COLO668 (cell line): Measurements from ENCODE around the gene CMIP.
"Not testable (repeated sequence)": the region's sequence is repeated elsewhere in the genome, so short reads cannot be mapped to it uniquely, and the experiment has no call there.

Experiments
- DNase-seq: peaks from one replicate; lab custom pipeline; 2025; ENCODE audit not compliant: unreplicated experiment; lab: John Stamatoyannopoulos, UW

CMIP gene

DNA sequence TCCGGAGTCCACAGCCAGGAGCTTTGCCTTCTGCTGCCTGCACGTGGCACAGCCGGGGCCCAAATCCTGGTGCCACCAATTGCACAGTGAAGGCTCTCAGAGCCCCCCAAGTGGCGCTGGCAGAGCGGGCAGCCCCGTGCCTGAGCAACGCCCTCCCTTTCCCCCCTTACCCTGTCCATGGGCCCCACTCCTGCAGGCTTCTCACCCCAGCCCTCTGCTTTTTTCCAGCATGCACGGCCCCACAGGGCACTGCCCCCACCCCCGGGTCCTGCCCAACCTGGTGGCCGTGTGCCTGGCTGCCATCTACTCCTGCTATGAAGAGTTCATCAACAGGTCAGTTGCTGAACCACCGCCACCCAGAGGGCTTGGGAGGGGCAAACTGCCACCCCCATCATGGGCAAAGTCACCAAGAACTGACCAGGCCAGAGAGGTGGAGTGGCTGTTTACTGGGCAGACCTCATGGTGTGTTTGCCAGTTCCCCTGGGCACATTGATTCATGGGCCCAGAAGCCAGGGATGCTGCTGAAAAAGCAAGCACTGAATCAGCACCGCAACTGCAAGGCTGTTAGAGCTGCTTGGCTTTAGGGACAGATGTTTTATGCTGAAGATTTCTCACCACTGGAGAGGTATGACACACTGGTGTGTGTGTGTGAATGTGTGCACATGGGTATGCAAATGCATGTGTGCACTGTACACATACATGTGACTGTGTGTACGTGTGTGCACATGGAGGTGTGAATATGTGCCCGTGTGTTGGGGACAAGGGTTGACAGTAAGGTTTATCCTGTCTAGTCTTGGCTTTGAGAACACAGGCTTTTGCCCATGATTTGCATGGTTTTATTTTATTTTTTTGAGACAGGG lies 227.4 kb downstream of the CMIP start:
- no peak for DNase-seq

DNA sequence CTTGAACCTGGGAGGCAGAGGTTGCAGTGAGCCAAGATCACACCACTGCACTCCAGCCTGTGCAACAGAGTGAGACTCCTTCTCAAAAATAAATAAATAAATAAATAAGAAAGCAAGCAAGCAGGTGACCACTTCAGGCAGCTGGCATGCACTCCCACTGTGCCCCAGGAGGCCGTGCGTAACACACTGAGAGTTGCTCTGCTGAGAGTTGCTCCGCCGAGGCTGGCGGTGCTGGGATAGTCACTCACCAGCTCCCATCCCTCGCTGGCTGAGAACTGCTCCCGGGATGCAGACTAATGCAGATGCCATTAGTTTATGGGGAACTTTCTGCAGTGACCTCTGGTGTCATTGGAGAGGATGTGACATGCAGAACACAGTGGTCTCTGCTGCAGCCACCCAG lies 228.8 kb downstream of the CMIP start:
- DNase-seq, result no peak

DNA sequence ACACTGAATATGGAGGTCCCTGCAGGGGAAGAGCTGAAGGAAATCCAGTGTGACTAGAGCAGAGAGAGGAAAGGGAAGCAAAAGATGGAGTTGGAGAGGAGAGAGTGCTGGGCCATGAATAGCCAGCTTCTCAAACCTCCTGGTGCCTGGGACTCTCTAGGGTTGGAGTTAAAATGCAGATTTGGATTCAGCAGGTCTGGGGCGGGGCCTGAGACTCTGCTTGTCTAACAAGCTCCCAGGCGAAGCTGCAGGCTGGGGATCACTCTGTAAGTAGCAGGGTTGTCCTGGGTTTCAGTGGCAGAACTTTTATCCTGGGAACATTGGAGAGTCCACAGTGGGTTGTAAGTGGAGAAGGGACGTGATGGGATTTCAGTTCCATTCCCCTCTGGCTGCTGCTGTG lies 231.1 kb downstream of the CMIP start:
- DNase-seq, result no peak

DNA sequence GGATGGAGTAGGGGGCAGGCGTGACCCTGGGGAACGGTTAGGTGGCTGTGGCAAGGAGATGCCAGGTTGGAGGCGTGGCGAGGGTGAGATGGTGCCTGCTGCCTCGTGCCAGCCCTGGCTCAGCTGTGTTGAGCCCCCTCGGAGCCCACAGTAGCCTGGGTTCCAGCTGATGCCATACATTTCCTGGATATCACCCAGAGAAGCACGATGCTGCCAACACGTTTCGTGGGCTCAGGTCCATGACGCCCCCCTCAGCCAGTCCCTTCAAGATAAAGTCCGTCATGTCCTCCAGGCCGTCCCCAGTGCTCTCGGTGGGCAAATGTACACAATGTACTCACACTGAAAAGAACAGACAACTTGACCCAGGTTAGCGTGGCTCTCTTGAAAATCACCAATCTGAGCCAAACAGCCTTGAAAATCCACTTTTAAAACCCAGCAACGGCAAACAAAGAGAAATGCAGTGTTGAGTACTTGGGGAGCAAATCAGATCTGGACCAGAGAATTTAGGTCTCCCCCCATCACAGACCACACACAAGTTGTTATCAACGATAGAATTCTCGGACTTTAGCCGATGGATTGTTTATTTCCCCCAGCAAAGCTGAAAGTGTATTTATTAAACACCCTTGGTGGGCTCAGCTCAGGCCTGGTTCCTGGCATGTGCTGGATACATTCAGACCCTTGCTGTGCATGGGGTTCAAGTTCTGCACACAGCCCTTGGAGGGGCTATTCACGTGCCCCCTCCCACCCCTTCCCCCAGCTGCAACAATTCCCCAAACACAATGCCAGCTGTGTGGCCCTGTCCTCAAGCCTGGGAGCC lies 231.7 kb downstream of the CMIP start:
- DNase-seq, result no peak

DNA sequence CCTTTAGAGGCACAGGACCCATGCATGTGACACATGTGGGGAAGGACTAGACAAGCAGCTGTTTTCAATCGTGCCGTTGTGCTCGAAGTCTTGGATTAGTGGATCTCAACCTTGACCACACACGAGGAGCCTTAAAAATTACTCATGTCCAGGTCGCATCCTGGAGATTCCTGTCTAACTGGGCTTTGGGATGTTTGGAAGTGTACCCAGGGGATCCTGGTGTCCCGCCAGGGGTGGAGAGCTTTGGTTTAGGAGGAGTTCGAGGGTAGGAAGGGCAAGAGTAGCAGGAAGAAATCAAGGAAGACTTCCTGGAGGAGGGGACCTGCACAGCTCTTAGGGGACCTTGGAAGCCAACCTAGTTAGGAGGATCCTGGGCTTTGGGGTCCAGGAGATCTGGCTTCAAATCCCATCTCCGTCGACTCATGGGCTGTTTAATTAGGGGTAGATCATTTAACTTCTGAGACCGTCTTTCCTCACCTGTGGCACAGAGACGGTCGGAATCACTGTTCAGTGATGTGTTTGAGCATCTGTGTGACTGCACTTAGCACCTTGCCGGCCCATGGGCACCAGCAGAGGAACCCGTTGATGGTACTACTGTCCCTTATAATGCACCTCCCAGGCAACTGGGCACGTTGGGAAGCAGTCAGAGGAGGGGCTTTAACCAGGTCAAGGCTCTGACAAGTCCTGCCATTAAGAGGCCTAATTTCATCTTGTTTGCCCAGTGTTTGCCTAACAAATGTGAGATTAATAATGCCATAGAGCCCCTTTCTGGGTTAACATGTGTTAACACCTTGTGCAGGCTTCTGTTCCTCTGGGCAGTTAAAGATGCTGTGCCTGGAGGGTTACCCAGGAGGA lies 232.5 kb downstream of the CMIP start:
- no peak for DNase-seq

DNA sequence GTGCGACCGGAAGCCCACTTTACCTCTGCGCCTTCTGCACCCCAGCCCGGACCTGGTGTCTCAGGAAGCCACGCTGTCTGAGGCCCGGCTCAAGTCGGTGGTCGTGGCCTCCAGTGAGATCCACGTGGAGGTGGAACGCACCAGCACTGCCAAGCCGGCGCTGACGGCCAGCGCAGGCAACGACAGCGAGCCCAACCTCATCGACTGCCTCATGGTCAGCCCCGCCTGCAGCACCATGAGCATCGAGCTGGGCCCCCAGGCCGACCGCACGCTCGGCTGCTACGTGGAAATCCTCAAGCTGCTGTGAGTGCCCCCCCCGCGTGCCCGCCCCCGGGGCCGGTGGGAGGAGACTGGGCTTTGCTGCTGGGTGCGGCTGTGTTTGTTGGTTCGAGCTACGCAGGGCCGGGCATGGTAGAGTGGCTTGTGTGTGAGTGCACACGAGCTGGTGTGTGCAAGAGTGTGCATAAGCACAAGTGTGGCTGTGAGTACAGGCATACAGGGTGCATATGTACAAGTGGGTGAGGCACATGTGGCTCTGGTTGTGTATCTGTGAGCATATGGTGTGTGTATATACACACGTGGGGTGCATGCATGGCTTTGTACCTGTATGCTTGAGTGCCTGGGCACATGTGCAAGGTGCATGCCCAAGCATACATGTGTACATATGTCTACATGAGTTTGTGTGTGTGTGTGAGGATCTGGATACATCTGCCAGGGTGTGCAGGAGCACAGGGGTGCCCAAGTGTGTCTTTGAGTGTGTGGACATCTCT lies 233.9 kb downstream of the CMIP start:
- no peak for DNase-seq

DNA sequence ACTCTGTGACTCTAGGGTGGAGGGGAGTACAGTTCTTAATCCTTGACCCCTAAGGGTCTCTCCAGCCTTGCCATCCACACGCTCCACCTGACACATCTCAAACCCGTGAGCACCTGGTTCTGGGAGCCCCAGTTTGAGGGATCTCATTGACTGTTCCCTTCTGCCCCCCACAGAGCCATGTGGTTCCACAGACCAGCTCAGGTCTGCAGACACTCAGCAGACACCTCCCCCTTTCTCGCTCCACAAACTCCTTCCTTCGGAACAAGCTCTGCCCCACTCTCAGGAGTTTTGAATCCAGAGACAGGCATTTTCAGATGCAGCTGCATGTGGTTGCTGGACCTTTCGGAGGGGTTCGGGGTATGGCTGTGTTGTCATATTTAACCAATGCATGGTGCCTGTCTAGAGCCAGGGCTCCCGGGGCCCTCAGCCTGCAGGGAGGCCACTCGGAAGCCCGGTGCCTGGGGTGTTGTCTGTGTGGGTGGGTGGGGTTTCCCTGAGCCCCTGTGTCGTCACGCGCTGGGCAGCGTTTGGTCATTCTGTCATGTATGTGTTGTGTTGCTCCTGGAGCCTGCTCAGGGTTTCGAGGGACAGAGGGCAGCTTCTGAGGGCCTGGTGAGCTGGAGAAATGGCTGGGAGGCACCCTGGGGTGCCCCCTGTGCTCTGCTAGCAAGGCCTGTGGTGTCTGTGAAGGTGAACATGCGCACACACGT lies 235.3 kb downstream of the CMIP start:
- DNase-seq, result no peak

DNA sequence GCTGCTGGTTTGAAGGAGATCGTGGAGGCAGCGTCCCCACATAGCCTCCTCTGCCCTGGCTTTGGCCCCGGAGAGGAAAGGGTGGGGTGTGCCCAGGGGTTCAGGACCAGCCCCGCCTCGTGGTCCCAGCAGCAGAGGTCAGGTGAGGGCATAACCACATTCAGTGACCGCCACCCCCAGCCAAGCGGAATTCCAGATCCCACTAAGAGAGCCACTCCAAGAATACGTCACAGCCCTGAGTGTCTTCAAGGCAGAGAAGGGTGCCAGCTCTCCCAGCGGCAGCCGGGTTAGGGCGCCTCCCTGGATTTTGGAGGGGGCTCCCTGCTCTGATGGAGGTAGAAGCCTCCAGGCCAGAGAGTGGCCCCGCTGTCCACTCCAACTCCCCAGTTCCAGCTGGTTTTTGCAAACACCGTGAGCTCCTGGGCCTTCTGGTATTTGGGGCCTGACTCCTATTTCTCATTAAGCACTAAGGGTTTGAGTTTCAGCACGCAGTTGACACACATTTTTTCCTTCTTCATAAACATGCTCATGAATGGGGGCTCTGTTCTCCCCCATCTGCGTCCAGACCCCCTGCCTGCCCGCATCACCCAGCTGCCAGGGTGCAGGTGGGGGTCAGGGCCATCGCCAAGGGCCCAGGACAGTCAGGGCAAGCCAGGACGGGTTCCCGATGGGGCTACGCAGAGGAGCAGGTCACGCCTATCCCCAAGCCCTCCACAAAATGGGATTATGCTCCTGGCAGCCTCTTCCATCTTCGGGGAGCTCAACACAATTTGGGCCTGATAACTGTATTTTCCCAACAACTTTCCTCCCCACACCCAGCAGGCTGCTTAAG lies 236.1 kb downstream of the CMIP start:
- DNase-seq, result no peak

DNA sequence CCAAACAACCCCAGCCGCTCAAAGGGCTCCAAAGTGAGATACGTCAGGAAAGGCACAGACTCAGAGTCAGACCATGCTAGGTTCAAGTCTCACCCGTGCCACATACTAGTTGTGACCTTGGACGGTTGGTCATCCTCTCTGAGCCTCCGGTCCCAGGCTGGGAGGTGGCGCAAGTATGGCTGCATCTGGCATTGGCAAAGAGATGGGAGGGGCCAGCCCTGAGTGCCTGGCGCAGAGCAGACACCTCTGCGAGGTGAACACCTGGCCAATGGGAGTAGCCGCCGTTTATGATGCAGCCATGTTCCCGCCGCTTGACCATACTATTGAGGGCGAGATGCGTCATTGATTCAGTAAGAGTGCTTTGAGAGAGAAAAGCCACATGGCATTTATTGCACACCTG lies 236.7 kb downstream of the CMIP start:
- no peak for DNase-seq

DNA sequence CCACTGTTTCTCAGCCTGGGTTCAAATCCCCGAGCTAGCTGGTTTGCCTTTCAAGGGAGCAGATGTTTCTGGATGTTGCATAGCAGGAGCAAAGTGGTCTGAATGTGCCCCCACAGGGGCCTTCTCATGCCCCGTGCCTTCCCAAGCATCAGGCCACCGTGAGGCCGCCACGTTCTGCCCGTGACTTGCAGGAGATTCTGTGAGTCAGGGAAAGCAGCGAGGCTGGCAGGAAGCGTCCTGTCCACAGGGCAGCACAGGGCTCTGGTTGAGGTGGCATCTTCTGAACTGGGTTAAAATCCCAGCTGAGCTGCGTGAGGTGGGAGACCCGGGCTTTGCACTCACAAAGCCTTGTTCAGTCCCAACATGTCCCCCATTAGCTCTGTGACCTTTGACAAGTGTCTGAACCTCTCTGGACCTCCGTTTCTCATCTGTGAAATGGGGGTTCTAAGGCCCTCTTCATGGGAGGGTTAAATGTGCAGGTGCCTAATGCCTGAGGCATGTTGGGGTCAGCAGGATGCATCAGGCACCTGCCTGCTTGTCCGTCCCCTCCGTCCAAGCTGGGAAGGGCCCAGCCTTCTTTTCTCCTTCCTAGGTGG lies 239.7 kb downstream of the CMIP start:
- DNase-seq, result no peak

DNA sequence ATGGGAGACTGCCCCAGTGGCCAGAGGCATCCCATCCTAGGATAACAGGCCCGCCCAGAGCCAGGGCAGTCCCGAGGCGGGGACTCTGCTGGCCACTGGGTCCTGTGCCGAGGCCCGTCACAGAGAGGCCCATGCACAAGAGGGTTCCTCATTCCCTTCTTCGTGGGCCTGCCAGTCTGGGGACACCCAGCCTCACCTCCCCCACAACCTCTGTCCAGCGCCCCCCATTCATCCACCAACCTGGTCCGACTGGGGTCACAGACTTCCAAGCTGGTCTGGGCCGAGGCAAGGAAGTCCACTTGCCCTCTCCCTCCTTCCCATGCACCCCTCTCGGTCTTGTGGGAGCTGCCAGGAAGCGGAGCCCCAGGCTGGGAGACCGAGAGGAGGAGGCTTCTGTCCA lies 240.3 kb downstream of the CMIP start:
- DNase-seq, result no peak

DNA sequence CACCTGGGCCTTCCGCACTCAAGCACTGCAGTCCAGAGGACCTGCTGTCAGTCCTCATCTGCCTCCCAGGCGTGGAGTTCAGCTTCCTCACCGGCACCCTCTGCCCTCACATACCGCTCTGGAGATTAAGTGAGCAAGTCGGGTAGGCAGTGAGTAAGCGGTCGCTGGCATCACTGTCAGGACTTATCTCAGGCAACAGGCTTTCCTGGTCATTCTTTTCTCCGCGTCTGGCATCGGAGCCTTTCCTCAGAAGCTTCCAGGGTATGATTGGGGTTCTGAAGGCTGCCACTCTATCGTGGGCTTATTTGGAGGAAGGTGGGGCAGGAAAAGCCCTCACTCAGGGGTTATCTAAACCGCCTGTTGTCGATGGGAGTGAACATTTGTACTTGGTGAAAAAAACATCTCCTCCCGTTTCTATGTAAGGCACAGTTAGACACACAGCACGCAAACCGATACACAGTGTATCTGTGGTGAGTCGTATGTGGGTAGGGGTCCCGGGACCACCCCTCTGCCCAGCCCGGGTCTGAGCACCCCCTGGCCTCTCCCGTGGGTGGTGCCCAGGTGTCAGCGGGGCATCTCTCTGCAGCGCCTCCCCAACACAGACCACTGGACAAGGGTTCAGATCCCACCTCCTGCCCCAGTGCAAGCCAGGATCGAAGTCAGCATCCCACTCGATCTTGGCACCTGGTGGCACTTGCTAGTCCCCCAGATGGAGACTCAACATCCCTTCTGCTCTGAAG lies 242.0 kb downstream of the CMIP start:
- DNase-seq, result no peak

DNA sequence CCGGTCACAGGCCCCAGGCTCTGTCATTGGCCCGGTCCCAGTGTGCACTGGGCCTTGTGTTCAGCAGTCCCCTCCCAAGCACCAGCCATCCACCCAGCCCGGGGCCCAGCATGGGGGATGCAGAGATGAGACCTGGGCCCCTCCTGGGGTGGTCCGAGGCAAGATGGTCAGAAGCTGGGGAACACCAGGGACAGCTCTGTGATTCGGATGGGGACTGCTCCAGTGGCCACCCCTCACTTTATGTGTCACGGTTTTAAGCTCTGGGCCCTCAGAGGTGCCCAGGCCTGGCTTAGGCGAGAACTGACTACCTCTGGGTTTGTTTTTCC lies 242.5 kb downstream of the CMIP start:
- no peak for DNase-seq

DNA sequence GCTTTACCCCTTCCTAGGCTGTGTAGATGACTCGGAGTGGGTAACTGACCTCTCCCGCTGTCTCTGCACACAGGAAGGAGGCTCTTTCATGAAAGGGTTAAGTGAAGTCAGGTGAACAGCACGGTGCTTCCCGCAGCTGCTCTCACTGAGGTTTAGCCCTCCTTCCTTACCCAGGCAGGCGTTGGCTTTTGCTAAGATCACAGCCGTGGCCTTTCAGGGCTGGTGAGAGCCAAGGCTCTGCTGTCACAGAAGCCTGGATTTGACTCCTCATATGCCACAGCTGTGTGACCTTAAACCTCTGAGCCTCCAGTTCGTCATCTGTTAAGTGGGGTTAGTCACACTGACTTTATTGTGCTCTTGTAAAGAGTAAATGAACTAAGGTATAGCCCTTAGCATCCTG lies 243.6 kb downstream of the CMIP start:
- DNase-seq, result no peak

DNA sequence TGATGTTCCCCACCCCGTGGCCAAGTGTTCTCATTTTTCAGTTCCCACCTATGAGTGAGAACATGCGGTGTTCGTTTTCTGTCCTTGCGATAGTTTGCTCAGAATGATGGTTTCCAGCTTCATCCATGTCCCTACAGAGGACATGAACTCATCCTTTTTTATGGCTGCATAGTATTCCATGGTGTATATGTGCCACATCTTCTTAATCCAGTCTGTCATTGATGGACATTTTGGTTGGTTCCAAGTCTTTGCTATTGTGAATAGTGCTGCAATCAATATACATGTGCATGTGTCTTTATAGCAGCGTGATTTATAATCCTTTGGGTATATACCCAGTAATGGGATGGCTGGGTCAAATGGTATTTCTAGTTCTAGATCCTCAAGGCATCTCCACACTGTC lies 244.2 kb downstream of the CMIP start:
- DNase-seq, result not testable (repeated sequence)

DNA sequence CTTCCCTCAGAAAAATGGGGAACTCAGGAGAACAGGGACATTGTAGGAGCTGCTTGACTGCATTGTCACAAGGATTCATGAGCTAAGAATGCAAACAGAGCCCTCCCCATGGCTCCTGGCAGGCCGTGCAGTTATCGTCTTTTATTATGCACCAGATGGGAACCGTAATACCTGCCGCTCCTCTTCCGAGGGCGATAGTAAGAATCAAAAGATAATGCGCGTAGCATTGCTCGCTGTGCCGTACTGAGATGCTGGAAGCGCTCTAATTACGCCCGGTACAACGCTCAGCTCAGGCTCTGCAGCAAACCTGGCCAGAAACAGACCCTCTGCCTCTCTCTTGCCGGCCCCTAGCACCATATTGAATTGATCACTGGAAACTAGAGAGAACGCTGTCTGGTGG lies 247.4 kb downstream of the CMIP start:
- DNase-seq, result no peak

DNA sequence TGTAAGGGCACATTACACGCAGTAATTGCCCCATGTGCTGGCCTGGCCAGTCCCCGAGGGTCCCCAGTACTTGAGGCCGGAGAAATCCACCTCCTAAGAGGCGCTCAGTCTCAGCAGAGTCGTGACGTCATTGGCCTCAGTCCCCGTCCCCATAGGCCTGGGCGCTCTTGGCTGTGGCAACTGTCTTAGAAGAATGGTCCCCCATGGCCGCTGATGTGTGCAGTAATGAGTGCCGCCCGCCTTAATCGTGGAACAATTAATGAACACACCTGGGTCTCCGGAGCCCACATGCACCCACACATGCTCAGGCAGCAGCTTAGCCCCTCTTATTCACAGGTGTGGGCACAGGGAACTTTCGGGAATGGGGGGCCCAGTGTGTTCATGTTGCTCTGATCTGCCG lies 248.0 kb downstream of the CMIP start:
- no peak for DNase-seq

DNA sequence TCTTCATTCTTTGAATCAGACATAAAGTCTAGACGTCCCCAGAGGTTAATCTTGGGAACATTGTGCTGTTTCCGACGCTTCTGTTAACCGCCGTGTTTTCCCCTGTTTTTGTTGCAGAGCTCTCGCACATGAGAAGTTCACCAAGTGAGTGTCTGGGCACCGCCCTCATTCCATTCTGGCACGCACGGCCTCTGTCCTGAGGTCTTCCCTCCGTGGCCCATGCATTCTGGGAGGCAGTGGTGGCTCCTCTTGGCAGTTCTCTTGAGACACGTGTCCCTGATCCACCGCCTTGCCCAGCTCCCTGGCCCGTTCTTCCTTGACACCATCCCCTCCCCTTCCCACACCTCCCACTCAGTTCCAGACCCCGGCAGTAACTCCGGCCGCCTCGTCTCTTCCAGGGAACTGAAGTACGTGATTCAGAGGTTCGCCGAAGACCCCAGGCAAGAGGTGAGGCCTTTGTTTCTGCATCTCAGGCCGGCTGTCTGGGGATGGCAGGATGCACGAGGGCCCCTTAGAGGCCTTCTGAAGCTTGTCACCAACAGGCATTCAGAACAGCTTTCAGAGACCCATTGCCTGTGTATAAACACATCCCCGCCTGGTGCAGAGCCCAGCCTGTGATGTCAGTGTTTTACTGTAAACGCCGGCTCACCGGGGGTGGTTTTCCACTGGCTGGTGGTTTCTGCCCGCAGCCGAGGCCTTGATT lies 248.6 kb downstream of the CMIP start:
- no peak for DNase-seq
